ENCODE measurements around the gene SLC37A1. TPM values are rescaled to one million over a fixed set of nuclear protein-coding genes. Genes with fewer than 3 reads are reported as not detected.

SLC37A1 gene
- total RNA-seq, 1 donor = 1.7 TPM

- no peak for DNase-seq (ENCODE audit: low read depth)
- no peak overlapping the region for H3K4me3 ChIP-seq (ENCODE audit: low read depth, low read length)
- no peak for TF ChIP-seq CTCF (IDR thresholded peaks at IDR 0.05; ENCODE audit: insufficient read depth, low read depth, low read length)
Measured at GRCh38 chr21:42536601-42537000, 22.9 kb downstream of the SLC37A1 start.

- DNase-seq (ENCODE audit: low read depth) = peak; percentile 18
- H3K4me3 ChIP-seq (ENCODE audit: low read depth, low read length) = no peak overlapping the region
- peak; percentile 41 for TF ChIP-seq CTCF (IDR thresholded peaks at IDR 0.05; ENCODE audit: insufficient read depth, low read depth, low read length)
Measured at GRCh38 chr21:42537106-42537742, 23.6 kb downstream of the SLC37A1 start.

- H3K4me3 ChIP-seq (ENCODE audit: low read depth, low read length) = no peak overlapping the region
- DNase-seq (ENCODE audit: low read depth) = no peak
- no peak for TF ChIP-seq CTCF (IDR thresholded peaks at IDR 0.05; ENCODE audit: insufficient read depth, low read depth, low read length)
Measured at GRCh38 chr21:42538479-42539275, 25.0 kb downstream of the SLC37A1 start.

- TF ChIP-seq CTCF (IDR thresholded peaks at IDR 0.05; ENCODE audit: insufficient read depth, low read depth, low read length) = no peak
- no peak overlapping the region for H3K4me3 ChIP-seq (ENCODE audit: low read depth, low read length)
- no peak for DNase-seq (ENCODE audit: low read depth)
Measured at GRCh38 chr21:42539342-42539741, 25.7 kb downstream of the SLC37A1 start.

GRCh38 chr21:42539931-42540343 is 26.3 kb downstream of the SLC37A1 start:
- H3K4me3 ChIP-seq (ENCODE audit: low read depth, low read length) = no peak overlapping the region
- no peak for DNase-seq (ENCODE audit: low read depth)
- peak; percentile 24 for TF ChIP-seq CTCF (IDR thresholded peaks at IDR 0.05; ENCODE audit: insufficient read depth, low read depth, low read length)

- no peak for DNase-seq (ENCODE audit: low read depth)
- H3K4me3 ChIP-seq (ENCODE audit: low read depth, low read length) = no peak overlapping the region
- no peak for TF ChIP-seq CTCF (IDR thresholded peaks at IDR 0.05; ENCODE audit: insufficient read depth, low read depth, low read length)
Measured at GRCh38 chr21:42540396-42540795, 26.7 kb downstream of the SLC37A1 start.
